Measurements from ENCODE around the gene PDE9A.

The PDE9A gene

GRCh38 chr21:42616941-42617340 lies 36.5 kb upstream of the PDE9A start:
- DNase-seq (ENCODE audit: low read depth), result no peak
- TF ChIP-seq, protein P1, sequence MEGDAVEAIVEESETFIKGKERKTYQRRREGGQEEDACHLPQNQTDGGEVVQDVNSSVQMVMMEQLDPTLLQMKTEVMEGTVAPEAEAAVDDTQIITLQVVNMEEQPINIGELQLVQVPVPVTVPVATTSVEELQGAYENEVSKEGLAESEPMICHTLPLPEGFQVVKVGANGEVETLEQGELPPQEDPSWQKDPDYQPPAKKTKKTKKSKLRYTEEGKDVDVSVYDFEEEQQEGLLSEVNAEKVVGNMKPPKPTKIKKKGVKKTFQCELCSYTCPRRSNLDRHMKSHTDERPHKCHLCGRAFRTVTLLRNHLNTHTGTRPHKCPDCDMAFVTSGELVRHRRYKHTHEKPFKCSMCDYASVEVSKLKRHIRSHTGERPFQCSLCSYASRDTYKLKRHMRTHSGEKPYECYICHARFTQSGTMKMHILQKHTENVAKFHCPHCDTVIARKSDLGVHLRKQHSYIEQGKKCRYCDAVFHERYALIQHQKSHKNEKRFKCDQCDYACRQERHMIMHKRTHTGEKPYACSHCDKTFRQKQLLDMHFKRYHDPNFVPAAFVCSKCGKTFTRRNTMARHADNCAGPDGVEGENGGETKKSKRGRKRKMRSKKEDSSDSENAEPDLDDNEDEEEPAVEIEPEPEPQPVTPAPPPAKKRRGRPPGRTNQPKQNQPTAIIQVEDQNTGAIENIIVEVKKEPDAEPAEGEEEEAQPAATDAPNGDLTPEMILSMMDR (IDR thresholded peaks at IDR 0.05; ENCODE audit: low read depth, low read length, missing control alignments), result no peak
- no peak overlapping the region for H3K4me3 ChIP-seq (ENCODE audit: low read depth, low read length)

DNA sequence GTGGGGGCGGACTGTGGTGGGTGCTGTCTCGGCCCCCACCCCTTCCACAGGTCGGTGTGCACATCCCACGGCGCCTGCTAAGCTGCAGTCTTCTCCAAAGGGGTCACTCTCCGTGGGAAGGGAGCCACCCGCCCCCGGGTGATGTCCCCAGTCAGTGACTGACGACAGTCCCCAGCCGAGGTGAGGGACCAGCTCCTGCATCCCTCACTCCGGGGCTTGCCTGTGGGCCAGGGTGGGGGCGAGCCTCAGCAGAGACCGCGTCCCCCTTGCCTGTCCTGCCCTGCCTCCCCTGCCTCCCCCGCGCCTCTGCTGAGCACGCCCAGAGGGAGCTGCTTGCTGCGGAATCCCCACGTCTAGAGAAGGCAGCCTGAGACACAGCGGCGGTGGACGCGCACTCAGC lies 35.9 kb upstream of the PDE9A start:
- DNase-seq (ENCODE audit: low read depth), result no peak
- TF ChIP-seq, protein P1 (IDR thresholded peaks at IDR 0.05; ENCODE audit: low read depth, low read length, missing control alignments), result no peak

DNA sequence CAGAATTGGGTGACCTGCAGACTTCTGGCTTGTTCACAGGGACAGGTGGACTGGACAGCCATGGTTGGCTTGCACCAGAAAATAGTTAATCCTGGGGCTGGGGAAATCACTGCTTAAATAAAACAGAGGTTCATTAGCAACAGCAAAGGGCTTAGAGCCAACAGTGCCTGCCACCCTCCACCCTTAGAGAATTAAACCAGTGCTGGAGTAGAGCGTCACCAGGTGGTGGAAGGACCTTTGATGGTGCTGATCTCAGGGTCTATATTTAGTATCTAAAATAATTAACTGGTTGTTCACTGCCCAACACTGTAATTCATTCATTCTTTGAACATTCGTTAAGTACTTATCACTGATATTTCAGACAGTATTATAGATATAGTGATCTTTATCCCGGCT lies 34.7 kb upstream of the PDE9A start:
- no peak overlapping the region for H3K4me3 ChIP-seq (ENCODE audit: low read depth, low read length)
- DNase-seq (ENCODE audit: low read depth), result no peak
- TF ChIP-seq, protein P1 (IDR thresholded peaks at IDR 0.05; ENCODE audit: low read depth, low read length, missing control alignments), result no peak

More for the DNA sequence above, 35.9 kb upstream of the PDE9A start:
- H3K4me3 ChIP-seq (ENCODE audit: low read depth, low read length), result no peak overlapping the region

- DNase-seq (ENCODE audit: low read depth), result no peak
- TF ChIP-seq, protein P1 (IDR thresholded peaks at IDR 0.05; ENCODE audit: low read depth, low read length, missing control alignments), result no peak
- H3K4me3 ChIP-seq (ENCODE audit: low read depth, low read length), result no peak overlapping the region
These were observed 34.3 kb upstream of the PDE9A start for GRCh38 chr21:42619166-42619565.

- TF ChIP-seq, protein P1 (IDR thresholded peaks at IDR 0.05; ENCODE audit: low read depth, low read length, missing control alignments), result no peak
- H3K4me3 ChIP-seq (ENCODE audit: low read depth, low read length), result no peak overlapping the region
- DNase-seq (ENCODE audit: low read depth), result no peak
These were observed 33.6 kb upstream of the PDE9A start for GRCh38 chr21:42619841-42620240.

DNA sequence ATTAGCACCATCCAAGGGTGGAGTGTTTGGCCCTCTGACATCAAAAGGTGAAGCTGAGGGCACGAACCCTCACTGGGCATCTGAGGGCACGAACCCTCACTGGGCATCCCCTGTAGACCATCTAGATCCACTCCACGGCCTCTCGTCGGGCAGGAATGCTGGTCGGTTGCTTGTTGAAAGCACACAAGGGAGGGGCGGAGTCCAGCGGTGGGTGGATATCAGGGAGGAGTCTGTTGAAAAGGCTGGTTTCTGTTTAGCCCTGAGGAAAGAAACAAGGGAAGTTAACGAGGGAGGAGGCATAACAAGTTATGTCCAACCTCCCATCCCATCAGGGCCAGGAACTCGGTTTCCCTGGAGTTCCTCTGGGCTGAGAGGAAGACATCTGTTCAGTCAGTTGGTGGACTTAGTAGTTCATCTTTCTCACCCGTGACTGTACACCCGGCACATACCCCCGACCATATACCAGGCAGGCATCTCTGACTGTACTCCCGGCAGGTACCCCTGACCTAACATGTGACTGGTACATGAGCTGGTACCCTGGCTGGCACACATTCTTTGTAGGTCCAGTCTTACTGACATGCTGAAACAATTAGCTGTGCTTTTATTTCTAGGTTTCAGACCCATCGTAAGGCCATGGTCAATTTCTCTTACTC lies 32.1 kb upstream of the PDE9A start:
- no peak overlapping the region for H3K4me3 ChIP-seq (ENCODE audit: low read depth, low read length)
- no peak for DNase-seq (ENCODE audit: low read depth)
- TF ChIP-seq, protein P1 (IDR thresholded peaks at IDR 0.05; ENCODE audit: low read depth, low read length, missing control alignments), result no peak

- no peak for DNase-seq (ENCODE audit: low read depth)
- TF ChIP-seq, protein P1 (IDR thresholded peaks at IDR 0.05; ENCODE audit: low read depth, low read length, missing control alignments), result no peak
- H3K4me3 ChIP-seq (ENCODE audit: low read depth, low read length), result no peak overlapping the region
These were observed 31.6 kb upstream of the PDE9A start for GRCh38 chr21:42621819-42622177.

Data from GM12864 (cell line).